Lung (tissue), 12 donors: ENCODE measurements around the gene MAN1A1. TPM values are rescaled to one million over a fixed set of nuclear protein-coding genes. Genes with fewer than 3 reads are reported as not detected.

ENCODE experiments used
- ATAC-seq: fragments of 200-7000 bp; cut with Tn5 transposase; one replicate; pipeline ENCODE4 v1.9.1; 2020; ENCODE audit warnings: moderate number of reproducible peaks; ENCODE audit not compliant: insufficient read depth, low FRiP score
- DNase-seq, 3 donors: peaks; one replicate each; pipeline ENCODE4 v3.0.0-alpha.2; 2013 to 2017
- H3K27ac ChIP-seq, 2 donors: one replicate each; pipeline ENCODE4 v1.5.1; 2013; ENCODE audit warnings: mild to moderate bottlenecking in 2 of 2, moderate library complexity in 2 of 2, control low read depth in 1 of 2, inconsistent platforms in 1 of 2, low read depth in 1 of 2, low read length in 1 of 2
- H3K27me3 ChIP-seq, 3 donors: one replicate each; pipeline ENCODE4 v1.5.1; 2013; ENCODE audit warnings: low read length in 2 of 3; ENCODE audit not compliant: control insufficient read depth in 3 of 3, insufficient read depth in 3 of 3
- H3K36me3 ChIP-seq, 4 donors: one replicate each; pipeline ENCODE4 v1.5.1; 2013; ENCODE audit warnings: low read length in 4 of 4, mild to moderate bottlenecking in 1 of 4, moderate library complexity in 1 of 4; ENCODE audit not compliant: control insufficient read depth in 4 of 4, insufficient read depth in 4 of 4
- H3K4me1 ChIP-seq, 5 donors: one replicate each; pipeline ENCODE4 v1.5.1; 2013; ENCODE audit warnings: low read length in 5 of 5, mild to moderate bottlenecking in 2 of 5, moderate library complexity in 1 of 5; ENCODE audit not compliant: control insufficient read depth in 5 of 5, insufficient read depth in 5 of 5
- H3K4me3 ChIP-seq: one replicate; pipeline ENCODE4 v1.5.1; 2013; ENCODE audit warnings: mild to moderate bottlenecking, control low read depth, moderate library complexity
- H3K9ac ChIP-seq, 2 donors: one replicate each; pipeline ENCODE4 v1.5.1; 2013; ENCODE audit warnings: low read length in 2 of 2, control low read depth in 1 of 2; ENCODE audit not compliant: insufficient read depth in 1 of 2
- H3K9me3 ChIP-seq, 4 donors: one replicate each; pipeline ENCODE4 v1.5.1; 2013; ENCODE audit warnings: low read length in 3 of 4, mild to moderate bottlenecking in 1 of 4, moderate library complexity in 1 of 4; ENCODE audit not compliant: control insufficient read depth in 4 of 4, insufficient read depth in 3 of 4
- CTCF ChIP-seq: IDR thresholded peaks from 2 replicates; pipeline ENCODE4 v1.5.1; 2012; ENCODE audit warnings: mild to moderate bottlenecking; ENCODE audit errors: control extremely low read depth, extremely low read depth
- WGBS, 2 donors: extraction: QIAGEN DNeasy Blood & Tissue Kit; methylation state at CpG; one replicate each; pipeline ENCODE4 v1.1.7; 2013; 5-methylcytosine and 5-hydroxymethylcytosine counted together
- polyA plus RNA-seq, 2 donors: library from polyadenylated mRNA; stranded (reverse); fragments of 200-250 nt; gene quantifications; one replicate each; pipeline ENCODE4 v1.2.1, GENCODE V29; 2013
- total RNA-seq, 2 donors: library from RNA; depleted of rRNA in 1 of 2; stranded (reverse); fragments of >200 nt in 1 of 2; gene quantifications; one replicate each; pipeline ENCODE4 v1.2.1, GENCODE V29; 2014 to 2021
- donor health status: control.
- donor health status: control.
- donor health status: Bipolar disorder and iron deficiency.
- donor health status: healthy.
- donor health status: DM: yes; HTN: yes; CAD: no.

The MAN1A1 gene
- total and polyA plus RNA-seq, 4 donors: 13.9 to 71.0 (median 48.2) TPM

DNA sequence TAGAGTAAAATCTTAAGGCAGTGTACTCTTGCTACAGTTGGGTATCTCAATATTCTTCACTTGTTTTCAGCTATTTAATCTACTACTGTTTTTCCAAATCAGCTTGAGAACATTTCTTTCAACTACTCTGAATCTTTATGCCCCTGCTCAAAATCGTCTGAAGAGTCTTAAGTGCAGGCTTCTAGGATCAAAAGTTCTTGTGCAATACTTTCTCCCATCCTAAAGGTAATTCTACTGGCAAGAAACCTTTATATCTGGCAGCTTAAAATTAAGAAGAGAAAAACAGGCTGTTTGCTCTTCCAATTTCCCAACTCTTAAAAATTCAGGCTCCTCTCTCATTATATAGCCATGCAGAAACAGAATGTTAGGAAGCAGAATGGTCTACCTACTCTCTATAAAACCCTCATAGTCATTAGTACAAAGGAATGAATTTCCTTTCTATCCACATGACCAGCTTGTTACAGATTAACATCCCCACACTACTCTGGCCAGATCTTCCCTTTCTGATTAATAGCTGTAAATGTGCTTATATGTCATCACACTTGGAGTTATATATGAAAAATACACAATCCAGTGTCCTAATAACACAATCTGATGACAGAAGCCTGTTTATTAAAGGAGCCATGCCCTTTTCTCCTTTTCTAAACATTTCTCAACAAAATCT, 148.9 kb downstream of the MAN1A1 start:
- no peaks in the 10 kb centered on the region for H3K9me3 ChIP-seq
- H3K4me3 ChIP-seq: no peak overlapping the region
- peaks cover 0 to 19% (median 3%) of the 10 kb centered on the region in 5 donors for H3K4me1 ChIP-seq
- DNase-seq (no peak), ATAC-seq (no peak)
- no peak for TF ChIP-seq CTCF
- H3K9ac ChIP-seq: no peak overlapping the region
- peaks cover 9 to 20% (median 10%) of the 10 kb centered on the region in 4 donors for H3K36me3 ChIP-seq
- no peaks in the 10 kb centered on the region for H3K27me3 ChIP-seq
- 60 to 90% methylated on average over 1 of the region's 1 CpG for WGBS, 2 donors
- no peak overlapping the region for H3K27ac ChIP-seq

DNA sequence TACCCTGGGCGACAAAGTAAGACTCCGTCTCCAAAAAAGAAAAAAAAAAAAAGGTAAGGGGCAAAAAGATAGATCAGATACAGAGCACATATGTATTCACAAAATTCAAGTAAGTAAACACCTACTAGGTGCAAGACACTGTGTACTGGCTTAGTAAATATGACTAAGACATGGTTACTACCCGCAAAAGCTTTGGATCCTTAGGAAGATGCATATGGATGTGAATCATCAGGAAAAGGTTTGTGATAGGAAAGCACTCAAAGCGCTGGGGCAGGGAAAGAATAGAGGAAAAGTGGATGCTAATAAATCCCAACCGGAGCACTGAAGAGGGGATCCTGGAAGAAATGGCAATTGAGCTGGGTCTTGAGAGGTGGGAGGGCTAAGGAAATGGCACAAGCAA, 152.3 kb downstream of the MAN1A1 start:
- Histone ChIP-seq H3K27me3 (no peaks in the 10 kb centered on the region), H3K9ac (no peak overlapping the region), H3K9me3 (no peaks in the 10 kb centered on the region), H3K27ac (no peak overlapping the region), H3K4me1 (peaks cover 0 to 25% (median 3%) of the 10 kb centered on the region in 5 donors), H3K36me3 (peaks cover under 1 to 19% (median 6%) of the 10 kb centered on the region in 4 donors), H3K4me3 (no peak overlapping the region)
- DNase-seq (no peak), ATAC-seq (no peak)
- no peak for TF ChIP-seq CTCF
- 99% methylated on average over 5 of the region's 5 CpGs for WGBS, 2 donors

DNA sequence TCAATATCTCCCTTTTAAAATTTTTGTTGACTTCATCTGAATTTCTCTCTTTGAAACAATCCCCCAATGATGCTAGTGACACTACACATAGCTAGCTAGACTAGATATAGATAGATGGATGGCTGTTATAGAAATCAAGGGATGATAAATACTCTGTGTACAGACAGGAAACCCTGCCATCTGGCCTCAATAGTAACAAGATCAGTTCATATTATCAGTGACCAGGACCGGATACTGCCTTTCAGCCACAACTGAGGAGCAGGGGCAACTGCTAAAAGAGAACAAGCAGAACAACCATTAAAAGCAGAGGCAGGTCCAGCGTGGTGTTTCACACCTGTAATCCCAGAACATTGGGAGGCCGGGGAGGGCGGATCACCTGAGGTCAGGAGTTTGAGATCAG, 152.8 kb downstream of the MAN1A1 start:
- DNase-seq: peak in 1 of 3 donors; percentile 42
- Histone ChIP-seq H3K27me3 (no peaks in the 10 kb centered on the region), H3K36me3 (peaks cover 0 to 19% (median 6%) of the 10 kb centered on the region in 4 donors), H3K4me3 (no peak overlapping the region), H3K4me1 (peaks cover 0 to 25% (median 3%) of the 10 kb centered on the region in 5 donors), H3K9ac (no peak overlapping the region), H3K27ac (no peak overlapping the region), H3K9me3 (no peaks in the 10 kb centered on the region)
- TF ChIP-seq CTCF: no peak
- ATAC-seq: no peak
- WGBS, 2 donors: 66 to 84% methylated on average over 4 of the region's 4 CpGs
